GM18498 (cell line): ENCODE data around the gene CATSPERD.
A peak's percentile ranks its signal among the peaks of the same experiment; 100 is the strongest.

Experiments used
- ATAC-seq: cut with Tn5 transposase; IDR thresholded peaks from one replicate; pipeline ENCODE4 v1.9.1; 2021; ENCODE audit warnings: mild to moderate bottlenecking, moderate library complexity; ENCODE audit not compliant: unreplicated experiment

CATSPERD gene

GRCh38 chr19:5803752-5804515 is 83.5 kb downstream of the CATSPERD start:
- peak; percentile 80 for ATAC-seq

GRCh38 chr19:5804516-5805461 is 84.4 kb downstream of the CATSPERD start, which contains the start of gene NRTN:
Gene NRTN (plus strand): TSS chr19:5805067. CDS start chr19:5824166, 19,099 bp downstream.
- no peak for ATAC-seq

GRCh38 chr19:5805462-5806132 is 85.2 kb downstream of the CATSPERD start:
- ATAC-seq, result no peak

- ATAC-seq, result no peak
Measured at GRCh38 chr19:5806133-5806489, 85.7 kb downstream of the CATSPERD start.

- no peak for ATAC-seq
Measured at GRCh38 chr19:5806905-5807304, 86.5 kb downstream of the CATSPERD start.

- no peak for ATAC-seq
Measured at GRCh38 chr19:5808120-5808816, 87.8 kb downstream of the CATSPERD start.

GRCh38 chr19:5809053-5809452 is 88.6 kb downstream of the CATSPERD start:
- ATAC-seq, result no peak

GRCh38 chr19:5809469-5809868 is 89.0 kb downstream of the CATSPERD start:
- ATAC-seq, result no peak

- ATAC-seq, result no peak
Measured at GRCh38 chr19:5811117-5811516, 90.7 kb downstream of the CATSPERD start.

GRCh38 chr19:5814123-5814851 is 93.8 kb downstream of the CATSPERD start:
- no peak for ATAC-seq

GRCh38 chr19:5814852-5815246 is 94.4 kb downstream of the CATSPERD start:
- no peak for ATAC-seq

GRCh38 chr19:5817218-5817617 is 96.8 kb downstream of the CATSPERD start:
- no peak for ATAC-seq

GRCh38 chr19:5818594-5818993 is 98.2 kb downstream of the CATSPERD start:
- no peak for ATAC-seq

- ATAC-seq, result no peak
Measured at GRCh38 chr19:5820785-5821184, 100.3 kb downstream of the CATSPERD start.

- ATAC-seq, result no peak
Measured at GRCh38 chr19:5821521-5822180, 101.2 kb downstream of the CATSPERD start.

- no peak for ATAC-seq
Measured at GRCh38 chr19:5822181-5822844, 101.9 kb downstream of the CATSPERD start.

- ATAC-seq, result no peak
Measured at GRCh38 chr19:5823579-5824281, 103.3 kb downstream of the CATSPERD start.

GRCh38 chr19:5824751-5825150 is 104.3 kb downstream of the CATSPERD start:
- ATAC-seq, result no peak
